Fibroblast of lung (primary cell): ENCODE results near the gene C3orf18.

Source experiments
- EZH2 ChIP-seq: IDR thresholded peaks from 2 replicates; pipeline ENCODE4 v1.5.1; 2012; ENCODE audit warnings: low read length, control low read depth, mild to moderate bottlenecking; ENCODE audit errors: missing control alignments
- TF ChIP-seq, protein P1 (sequence below), 2 donors: IDR thresholded peaks in 1 of 2; conservative IDR thresholded peaks in 1 of 2; 1 replicate in 1 of 2; 2 replicates in 1 of 2; pipeline ENCODE4 v1.5.1; 2011 to 2012; ENCODE audit warnings: low read length in 2 of 2, control low read depth in 1 of 2, inconsistent platforms in 1 of 2, low read depth in 1 of 2, mild to moderate bottlenecking in 1 of 2

DNA sequence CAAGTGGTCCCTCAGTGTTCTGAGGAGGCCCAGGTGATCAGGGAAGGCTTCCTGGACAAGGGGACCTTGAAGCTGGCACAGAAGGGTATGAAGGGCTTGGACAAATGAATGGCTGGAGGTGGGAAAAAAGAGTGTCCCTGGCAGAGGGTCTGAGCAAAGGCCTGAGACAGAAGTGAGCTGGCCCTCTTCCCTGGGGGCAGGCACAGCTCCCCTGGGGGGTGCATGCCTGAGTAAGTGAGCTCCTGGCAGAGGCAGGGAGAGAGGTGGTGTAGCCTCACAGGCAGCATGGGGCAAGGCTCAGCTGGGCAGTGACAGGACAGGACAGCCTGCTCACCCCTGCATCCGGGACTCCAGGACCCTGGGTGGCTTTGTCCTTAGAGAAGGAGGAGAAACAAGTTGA, 58.7 kb downstream of the C3orf18 start:
- TF ChIP-seq, protein P1, sequence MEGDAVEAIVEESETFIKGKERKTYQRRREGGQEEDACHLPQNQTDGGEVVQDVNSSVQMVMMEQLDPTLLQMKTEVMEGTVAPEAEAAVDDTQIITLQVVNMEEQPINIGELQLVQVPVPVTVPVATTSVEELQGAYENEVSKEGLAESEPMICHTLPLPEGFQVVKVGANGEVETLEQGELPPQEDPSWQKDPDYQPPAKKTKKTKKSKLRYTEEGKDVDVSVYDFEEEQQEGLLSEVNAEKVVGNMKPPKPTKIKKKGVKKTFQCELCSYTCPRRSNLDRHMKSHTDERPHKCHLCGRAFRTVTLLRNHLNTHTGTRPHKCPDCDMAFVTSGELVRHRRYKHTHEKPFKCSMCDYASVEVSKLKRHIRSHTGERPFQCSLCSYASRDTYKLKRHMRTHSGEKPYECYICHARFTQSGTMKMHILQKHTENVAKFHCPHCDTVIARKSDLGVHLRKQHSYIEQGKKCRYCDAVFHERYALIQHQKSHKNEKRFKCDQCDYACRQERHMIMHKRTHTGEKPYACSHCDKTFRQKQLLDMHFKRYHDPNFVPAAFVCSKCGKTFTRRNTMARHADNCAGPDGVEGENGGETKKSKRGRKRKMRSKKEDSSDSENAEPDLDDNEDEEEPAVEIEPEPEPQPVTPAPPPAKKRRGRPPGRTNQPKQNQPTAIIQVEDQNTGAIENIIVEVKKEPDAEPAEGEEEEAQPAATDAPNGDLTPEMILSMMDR (conservative IDR thresholded peaks at IDR 0.05 in 1 of 2, IDR thresholded peaks at IDR 0.05 in 1 of 2; ENCODE audit: low read depth in 1 of 2, low read length in 2 of 2), result no peak
- no peak for TF ChIP-seq EZH2
